Posterior vena cava (tissue), 2 donors: Measurements from ENCODE around the gene COPZ1. TPM values are rescaled to one million over a fixed set of nuclear protein-coding genes. Genes with fewer than 3 reads are reported as not detected.
A peak's percentile ranks its signal among the peaks of the same experiment; 100 is the strongest.

Source experiments
- DNase-seq: peaks from one replicate; pipeline ENCODE4 v3.0.0-alpha.2; 2020; ENCODE audit warnings: low spot score
- intact Hi-C, 2 donors: fragments of 100-400 bp; cut with DNase I; formaldehyde crosslinking; loops; one replicate each; pipeline versions ENCODE4 v1.14.1 to v1.14.2; 2022 to 2023
- microRNA-seq, 2 donors: library from miRNA; unstranded; fragments of <30 nt; microRNA quantifications; one replicate each; pipeline ENCODE4 v1.2.0, GENCODE V29; 2020 to 2021; ENCODE audit warnings: borderline microRNAs expressed in 2 of 2
- total RNA-seq, 2 donors: library from RNA; stranded (reverse); fragmentation: NEBNext Ultra II Directional; extraction: Animal tissue kit (Norgen Biotek cat#: 25700); gene quantifications; one replicate each; pipeline ENCODE4 v1.2.1, GENCODE V29; 2021
- donor health status: DM: yes; HTN: yes; CAD: no.
- donor health status: DM: yes; HTN: yes; CAD: no.

The COPZ1 gene
- total RNA-seq, 2 donors from 2014 or later: 80.2 to 80.6 TPM

- no peak for DNase-seq
- intact Hi-C loops: loop anchor here in 1 of 2 donors (5.0 kb wide), 1 partner anchor 39 kb away; no protein-coding TSS in a partner anchor
Measured at GRCh38 chr12:54398218-54398617, 73.3 kb downstream of the COPZ1 start.

GRCh38 chr12:54398995-54399793, 74.3 kb downstream of the COPZ1 start:
- DNase-seq: peak; percentile 95
- intact Hi-C loops: loop anchor here in 1 of 2 donors (5.0 kb wide), 1 partner anchor 38 kb away; no protein-coding TSS in a partner anchor

DNA sequence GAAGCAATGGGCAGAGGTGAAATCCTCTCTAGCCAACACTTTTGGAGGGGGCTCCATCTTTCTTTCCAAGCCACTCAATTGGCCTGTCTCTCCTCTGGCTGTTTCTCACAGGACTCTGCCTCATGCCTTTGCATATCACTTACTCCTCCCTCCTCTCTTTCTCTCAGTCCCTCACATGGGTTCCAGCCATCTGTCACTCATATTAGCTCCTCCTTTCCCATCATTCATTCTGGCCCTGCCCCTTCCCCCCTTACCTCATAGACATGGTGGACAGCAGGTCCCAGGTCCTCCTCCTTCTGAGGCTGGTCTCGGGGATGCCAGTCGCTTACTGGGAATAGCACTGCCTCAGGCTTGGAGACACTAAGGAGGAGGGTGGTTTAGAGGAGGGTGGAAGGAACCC, 76.2 kb downstream of the COPZ1 start:
- no peak for DNase-seq
- intact Hi-C loops: loop anchor here in 1 of 2 donors (5.0 kb wide), 1 partner anchor 36 kb away; no protein-coding TSS in a partner anchor

Small RNA genes lying within 50 kb of the gene (microRNA-seq; reads per million reads assigned to microRNA genes)
- gene MIR148B: 259 to 554 reads per million in 2 donors

Other genes starting within 250 kb of the COPZ1 start
- gene SMUG1, start 136.1 kb upstream of the COPZ1 start, total RNA-seq: 10 to 100 TPM; 21.2 to 25.7 TPM
- gene CBX5, start 45.0 kb upstream of the COPZ1 start, total RNA-seq: 10 to 100 TPM; 46.2 to 56.2 TPM
- gene HNRNPA1, start 44.4 kb upstream of the COPZ1 start, total RNA-seq: 100 to 1,000 TPM; 503 to 615 TPM
- 1 to 10 TPM; 1.6 to 3.5 TPM for gene NFE2, start 24.1 kb upstream of the COPZ1 start, total RNA-seq
- 1 to 10 TPM; 1.6 to 2.5 TPM for gene GPR84, start 39.4 kb downstream of the COPZ1 start, total RNA-seq
- 10 to 100 TPM; 19.3 to 23.2 TPM for gene ZNF385A, start 59.6 kb downstream of the COPZ1 start, total RNA-seq
- gene ITGA5, start 94.1 kb downstream of the COPZ1 start, total RNA-seq: 1,000 to 10,000 TPM in 1 of 2 donors, 100 to 1,000 TPM in 1; 833 to 1,151 TPM
- gene GTSF1, start 148.5 kb downstream of the COPZ1 start, total RNA-seq: under 1 TPM in 1 of 2 donors, not detected in 1; 0.69 TPM
- 10 to 100 TPM; 41.4 to 46.4 TPM for gene NCKAP1L, start 172.6 kb downstream of the COPZ1 start, total RNA-seq
- 10 to 100 TPM in 1 of 2 donors, 1 to 10 TPM in 1; 9.6 to 25.1 TPM for gene PDE1B, start 224.5 kb downstream of the COPZ1 start, total RNA-seq